HFF-Myc (cell line): ENCODE data around the gene PDCD2L.
"Not testable (repeated sequence)": the region's sequence is repeated elsewhere in the genome, so short reads cannot be mapped to it uniquely, and the experiment has no call there.

ENCODE experiments used
- DNase-seq: peaks from one replicate; pipeline ENCODE4 v3.0.0-alpha.2; 2011; ENCODE audit warnings: low read depth; ENCODE audit errors: extremely low read depth
- H3K4me3 ChIP-seq: replicated peaks from 2 replicates; pipeline ENCODE4 v1.5.1; 2011; ENCODE audit warnings: low read depth, mild to moderate bottlenecking, control low read depth, low read length
- CTCF ChIP-seq: IDR thresholded peaks from 2 replicates; pipeline ENCODE4 v1.5.1; 2012; ENCODE audit warnings: mild to moderate bottlenecking, low read depth, low read length, control low read depth; ENCODE audit errors: missing control alignments

The PDCD2L gene

GRCh38 chr19:34386645-34387445 lies 17.4 kb upstream of the PDCD2L start:
- TF ChIP-seq CTCF: no peak
- no peak for DNase-seq
- no peak overlapping the region for H3K4me3 ChIP-seq

DNA sequence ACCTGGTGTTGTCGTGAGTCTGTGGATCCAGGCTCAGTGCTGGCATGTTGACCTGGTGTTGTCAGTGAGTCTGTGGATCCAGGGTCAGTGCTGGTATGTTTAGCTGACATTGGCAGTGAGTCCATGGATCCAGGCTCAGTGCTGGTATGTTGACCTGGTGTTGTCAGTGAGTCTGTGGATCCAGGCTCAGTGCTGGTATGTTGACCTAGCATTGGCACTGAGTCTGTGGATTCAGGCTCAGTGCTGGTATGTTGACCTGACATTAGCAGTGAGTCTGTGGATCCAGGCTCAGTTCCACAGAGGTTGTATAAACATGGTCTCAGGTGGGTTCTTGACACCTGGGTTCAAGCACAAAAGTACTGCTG lies 16.8 kb upstream of the PDCD2L start:
- DNase-seq: no peak
- no peak overlapping the region for H3K4me3 ChIP-seq
- TF ChIP-seq CTCF: no peak

- H3K4me3 ChIP-seq, DNase-seq: not testable (repeated sequence)
These were observed 15.5 kb upstream of the PDCD2L start for GRCh38 chr19:34388745-34389144.

DNA sequence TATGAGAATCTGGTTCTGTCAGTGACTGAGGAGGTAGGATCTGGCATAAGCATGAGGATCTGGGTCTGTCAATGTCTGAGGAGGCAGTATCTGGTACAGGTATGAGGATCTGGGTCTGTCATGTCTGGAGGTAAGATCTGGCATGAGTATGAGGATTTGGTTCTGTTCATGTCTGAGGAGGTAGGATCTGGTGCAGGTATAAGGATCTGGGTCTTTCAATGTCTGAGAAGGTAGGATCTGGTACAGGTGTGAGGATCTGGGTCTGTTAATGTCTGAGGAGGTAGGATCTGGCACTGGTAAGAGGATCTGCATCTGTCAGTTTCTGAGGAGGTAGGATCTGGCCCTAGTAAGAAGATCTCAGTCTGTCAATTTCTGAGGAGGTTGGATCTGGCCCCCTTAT lies 12.4 kb upstream of the PDCD2L start:
- no peak for DNase-seq
- TF ChIP-seq CTCF: no peak

DNA sequence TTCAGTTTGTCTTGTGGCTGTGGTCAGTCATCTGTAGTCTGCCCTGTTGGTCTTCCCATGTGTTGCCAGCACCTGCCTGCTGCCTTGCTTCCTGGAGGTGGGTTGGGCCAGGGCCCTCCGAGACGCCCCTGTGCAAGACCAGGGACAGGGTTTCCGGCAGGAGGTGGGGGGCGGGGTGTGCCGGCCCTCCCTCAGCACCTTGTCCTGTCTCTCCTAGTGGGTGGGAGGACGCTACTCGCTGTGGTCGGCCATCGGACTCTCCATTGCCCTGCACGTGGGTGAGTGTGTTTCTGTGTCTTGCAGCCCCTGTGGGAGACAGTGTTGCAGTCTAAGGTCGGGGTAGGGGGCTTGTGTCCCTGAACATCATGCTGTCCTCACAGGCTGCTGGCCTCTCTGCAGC lies 11.2 kb upstream of the PDCD2L start:
- H3K4me3 ChIP-seq: no peak overlapping the region
- DNase-seq: no peak
- no peak for TF ChIP-seq CTCF

More for the DNA sequence above, 12.4 kb upstream of the PDCD2L start:
- H3K4me3 ChIP-seq: no peak overlapping the region

- no peak for DNase-seq
- TF ChIP-seq CTCF: no peak
- H3K4me3 ChIP-seq: no peak overlapping the region
These were observed 10.6 kb upstream of the PDCD2L start for GRCh38 chr19:34393629-34394028.

- DNase-seq: no peak
- no peak overlapping the region for H3K4me3 ChIP-seq
- no peak for TF ChIP-seq CTCF
These were observed 6.3 kb upstream of the PDCD2L start for GRCh38 chr19:34397853-34398252.
